Spinal cord (tissue), 4 donors: ENCODE data around the gene RAB3A. TPM values are rescaled to one million over a fixed set of nuclear protein-coding genes. Genes with fewer than 3 reads are reported as not detected.

Source experiments
- polyA plus RNA-seq, 2 donors: library from polyadenylated mRNA; unstranded; fragments of 120-200 nt; gene quantifications; one replicate each; pipeline ENCODE4 v1.2.1, GENCODE V29; 2013; ENCODE audit not compliant: insufficient read length in 2 of 2
- small RNA-seq: library from RNA; depleted of rRNA; stranded (forward); fragments of <200 nt; gene quantifications from one replicate; pipeline ENCODE3, GENCODE V24; 2014; ENCODE audit warnings: low replicate concordance
- total RNA-seq, 2 donors: library from RNA; depleted of rRNA in 1 of 2; stranded (reverse); fragments of 120-200 nt in 1 of 2; fragments of >200 nt in 1 of 2; gene quantifications; one replicate each; pipeline versions ENCODE4 v1.2.3 to v1.2.4, GENCODE V29; 2013 to 2014

Gene RAB3A
- total and polyA plus RNA-seq, 4 donors: 26.7 to 342 (median 211) TPM

Small RNAs within 50 kb of the gene (small RNA-seq; reads per million reads assigned to genes)
- gene IFI30: not detected

Other genes starting within 250 kb of the RAB3A start
- 10 to 100 TPM in 1 of 2 donors, 1 to 10 TPM in 1; 7.3 to 14.0 TPM for gene KCNN1, start 236.9 kb downstream of the RAB3A start, total RNA-seq
- 10 to 100 TPM; 40.3 to 45.1 TPM for gene KCNN1, start 236.9 kb downstream of the RAB3A start, polyA plus RNA-seq
- gene ARRDC2, start 195.9 kb downstream of the RAB3A start, total RNA-seq: 1 to 10 TPM; 6.4 to 8.0 TPM
- gene ARRDC2, start 195.9 kb downstream of the RAB3A start, polyA plus RNA-seq: 1 to 10 TPM; 4.9 to 5.3 TPM
- gene IL12RB1, start 117.1 kb downstream of the RAB3A start, total RNA-seq: under 1 TPM; 0.40 to 0.50 TPM
- under 1 TPM; 0.66 to 0.93 TPM for gene IL12RB1, start 117.1 kb downstream of the RAB3A start, polyA plus RNA-seq
- gene MAST3, start 106.3 kb downstream of the RAB3A start, total RNA-seq: 1 to 10 TPM; 5.8 to 8.9 TPM
- gene MAST3, start 106.3 kb downstream of the RAB3A start, polyA plus RNA-seq: 10 to 100 TPM; 17.3 to 22.0 TPM
- 10 to 100 TPM; 14.1 to 37.2 TPM for gene PIK3R2, start 50.9 kb downstream of the RAB3A start, total RNA-seq
- 100 to 1,000 TPM; 115 to 134 TPM for gene PIK3R2, start 50.9 kb downstream of the RAB3A start, polyA plus RNA-seq
- 10 to 100 TPM; 10.3 to 14.6 TPM for gene IFI30, start 30.2 kb downstream of the RAB3A start, total RNA-seq
- 1 to 10 TPM; 1.9 to 2.8 TPM for gene IFI30, start 30.2 kb downstream of the RAB3A start, polyA plus RNA-seq
- gene MPV17L2, start 10.8 kb downstream of the RAB3A start, total RNA-seq: 10 to 100 TPM in 1 of 2 donors, 1 to 10 TPM in 1; 4.7 to 10.4 TPM
- 10 to 100 TPM; 13.8 to 14.7 TPM for gene MPV17L2, start 10.8 kb downstream of the RAB3A start, polyA plus RNA-seq
- gene PDE4C, start 22.4 kb upstream of the RAB3A start, total RNA-seq: 1 to 10 TPM in 1 of 2 donors, under 1 TPM in 1; 0.88 to 2.6 TPM
- 1 to 10 TPM; 1.1 to 1.7 TPM for gene PDE4C, start 22.4 kb upstream of the RAB3A start, polyA plus RNA-seq
- gene IQCN, start 70.4 kb upstream of the RAB3A start, total RNA-seq: 1 to 10 TPM in 1 of 2 donors, under 1 TPM in 1; 0.59 to 4.4 TPM
- gene IQCN, start 70.4 kb upstream of the RAB3A start, polyA plus RNA-seq: 1 to 10 TPM; 5.0 to 9.0 TPM
- gene JUND, start 77.6 kb upstream of the RAB3A start, total RNA-seq: 100 to 1,000 TPM in 1 of 2 donors, 10 to 100 TPM in 1; 73.2 to 101 TPM
- gene JUND, start 77.6 kb upstream of the RAB3A start, polyA plus RNA-seq: 100 to 1,000 TPM; 127 to 136 TPM
- gene LSM4, start 119.0 kb upstream of the RAB3A start, total RNA-seq: 100 to 1,000 TPM in 1 of 2 donors, 10 to 100 TPM in 1; 69.4 to 120 TPM
- gene LSM4, start 119.0 kb upstream of the RAB3A start, polyA plus RNA-seq: 100 to 1,000 TPM; 104 to 105 TPM
- gene PGPEP1, start 136.6 kb upstream of the RAB3A start, total RNA-seq: 10 to 100 TPM; 16.2 to 28.4 TPM
- gene PGPEP1, start 136.6 kb upstream of the RAB3A start, polyA plus RNA-seq: 10 to 100 TPM; 21.5 to 33.5 TPM
- gene GDF15, start 182.1 kb upstream of the RAB3A start, total RNA-seq: 1 to 10 TPM; 1.7 to 4.2 TPM
- gene GDF15, start 182.1 kb upstream of the RAB3A start, polyA plus RNA-seq: 1 to 10 TPM in 1 of 2 donors, under 1 TPM in 1; 0.89 to 2.2 TPM
- 1 to 10 TPM; 1.8 to 2.4 TPM for gene LRRC25, start 193.6 kb upstream of the RAB3A start, total RNA-seq
- gene LRRC25, start 193.6 kb upstream of the RAB3A start, polyA plus RNA-seq: 1 to 10 TPM; 1.3 to 1.4 TPM
- gene SSBP4, start 215.4 kb upstream of the RAB3A start, total RNA-seq: 100 to 1,000 TPM in 1 of 2 donors, 10 to 100 TPM in 1; 33.5 to 101 TPM
- 100 to 1,000 TPM; 154 to 166 TPM for gene SSBP4, start 215.4 kb upstream of the RAB3A start, polyA plus RNA-seq
- gene ISYNA1, start 234.1 kb upstream of the RAB3A start, total RNA-seq: 10 to 100 TPM; 51.0 to 100.0 TPM
- gene ISYNA1, start 234.1 kb upstream of the RAB3A start, polyA plus RNA-seq: 100 to 1,000 TPM; 127 to 180 TPM